ENCODE measurements around the gene VEZT. TPM values are rescaled to one million over a fixed set of nuclear protein-coding genes. Genes with fewer than 3 reads are reported as not detected.

VEZT gene
- total and polyA plus RNA-seq, 9 of the 15 experiments (the other 6 are each of a cell fraction or from before 2014, with no cell fraction given), result 16.1 to 61.5 (median 32.6) TPM

DNA sequence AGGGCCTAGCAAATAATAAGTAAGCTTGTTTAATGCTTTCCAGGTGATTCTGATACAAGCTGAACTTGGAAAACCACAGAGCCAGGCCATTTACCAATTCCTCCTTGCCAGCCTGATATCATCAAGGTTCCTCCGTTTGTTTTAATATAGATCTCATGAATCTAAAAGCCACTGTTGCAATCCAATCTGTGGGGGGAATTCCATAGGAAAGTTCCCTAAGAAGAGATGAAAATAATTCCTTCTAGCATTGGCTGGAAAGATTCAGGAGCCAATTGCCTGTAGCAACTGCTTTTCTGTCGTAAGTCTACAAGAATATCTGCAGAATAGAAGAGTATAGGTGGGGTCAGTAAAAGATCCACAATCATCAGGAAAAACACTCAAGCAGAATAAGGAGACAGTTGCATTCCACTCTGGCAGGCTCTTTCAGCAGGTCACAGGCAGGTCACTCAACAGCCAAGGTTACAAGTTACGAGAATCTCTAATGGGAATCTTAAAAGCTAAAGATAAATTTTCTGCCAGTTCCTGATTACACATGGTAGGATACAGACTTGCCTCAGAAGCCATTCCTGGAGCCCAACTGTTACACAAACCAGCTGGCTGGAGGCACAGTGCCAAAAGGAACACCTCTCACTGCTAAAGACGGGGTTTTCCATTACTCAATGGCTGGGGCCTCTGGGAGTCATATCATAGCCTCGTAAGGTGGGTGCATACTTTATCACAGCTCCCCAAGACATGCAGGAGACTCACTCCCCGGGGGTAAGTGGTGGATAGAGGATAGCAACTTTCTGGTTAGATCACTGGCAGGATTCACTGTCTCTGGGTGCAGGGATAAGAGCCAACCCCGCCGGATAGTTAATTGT, 44.0 kb upstream of the VEZT start (continued):
- TF ChIP-seq, protein P1, sequence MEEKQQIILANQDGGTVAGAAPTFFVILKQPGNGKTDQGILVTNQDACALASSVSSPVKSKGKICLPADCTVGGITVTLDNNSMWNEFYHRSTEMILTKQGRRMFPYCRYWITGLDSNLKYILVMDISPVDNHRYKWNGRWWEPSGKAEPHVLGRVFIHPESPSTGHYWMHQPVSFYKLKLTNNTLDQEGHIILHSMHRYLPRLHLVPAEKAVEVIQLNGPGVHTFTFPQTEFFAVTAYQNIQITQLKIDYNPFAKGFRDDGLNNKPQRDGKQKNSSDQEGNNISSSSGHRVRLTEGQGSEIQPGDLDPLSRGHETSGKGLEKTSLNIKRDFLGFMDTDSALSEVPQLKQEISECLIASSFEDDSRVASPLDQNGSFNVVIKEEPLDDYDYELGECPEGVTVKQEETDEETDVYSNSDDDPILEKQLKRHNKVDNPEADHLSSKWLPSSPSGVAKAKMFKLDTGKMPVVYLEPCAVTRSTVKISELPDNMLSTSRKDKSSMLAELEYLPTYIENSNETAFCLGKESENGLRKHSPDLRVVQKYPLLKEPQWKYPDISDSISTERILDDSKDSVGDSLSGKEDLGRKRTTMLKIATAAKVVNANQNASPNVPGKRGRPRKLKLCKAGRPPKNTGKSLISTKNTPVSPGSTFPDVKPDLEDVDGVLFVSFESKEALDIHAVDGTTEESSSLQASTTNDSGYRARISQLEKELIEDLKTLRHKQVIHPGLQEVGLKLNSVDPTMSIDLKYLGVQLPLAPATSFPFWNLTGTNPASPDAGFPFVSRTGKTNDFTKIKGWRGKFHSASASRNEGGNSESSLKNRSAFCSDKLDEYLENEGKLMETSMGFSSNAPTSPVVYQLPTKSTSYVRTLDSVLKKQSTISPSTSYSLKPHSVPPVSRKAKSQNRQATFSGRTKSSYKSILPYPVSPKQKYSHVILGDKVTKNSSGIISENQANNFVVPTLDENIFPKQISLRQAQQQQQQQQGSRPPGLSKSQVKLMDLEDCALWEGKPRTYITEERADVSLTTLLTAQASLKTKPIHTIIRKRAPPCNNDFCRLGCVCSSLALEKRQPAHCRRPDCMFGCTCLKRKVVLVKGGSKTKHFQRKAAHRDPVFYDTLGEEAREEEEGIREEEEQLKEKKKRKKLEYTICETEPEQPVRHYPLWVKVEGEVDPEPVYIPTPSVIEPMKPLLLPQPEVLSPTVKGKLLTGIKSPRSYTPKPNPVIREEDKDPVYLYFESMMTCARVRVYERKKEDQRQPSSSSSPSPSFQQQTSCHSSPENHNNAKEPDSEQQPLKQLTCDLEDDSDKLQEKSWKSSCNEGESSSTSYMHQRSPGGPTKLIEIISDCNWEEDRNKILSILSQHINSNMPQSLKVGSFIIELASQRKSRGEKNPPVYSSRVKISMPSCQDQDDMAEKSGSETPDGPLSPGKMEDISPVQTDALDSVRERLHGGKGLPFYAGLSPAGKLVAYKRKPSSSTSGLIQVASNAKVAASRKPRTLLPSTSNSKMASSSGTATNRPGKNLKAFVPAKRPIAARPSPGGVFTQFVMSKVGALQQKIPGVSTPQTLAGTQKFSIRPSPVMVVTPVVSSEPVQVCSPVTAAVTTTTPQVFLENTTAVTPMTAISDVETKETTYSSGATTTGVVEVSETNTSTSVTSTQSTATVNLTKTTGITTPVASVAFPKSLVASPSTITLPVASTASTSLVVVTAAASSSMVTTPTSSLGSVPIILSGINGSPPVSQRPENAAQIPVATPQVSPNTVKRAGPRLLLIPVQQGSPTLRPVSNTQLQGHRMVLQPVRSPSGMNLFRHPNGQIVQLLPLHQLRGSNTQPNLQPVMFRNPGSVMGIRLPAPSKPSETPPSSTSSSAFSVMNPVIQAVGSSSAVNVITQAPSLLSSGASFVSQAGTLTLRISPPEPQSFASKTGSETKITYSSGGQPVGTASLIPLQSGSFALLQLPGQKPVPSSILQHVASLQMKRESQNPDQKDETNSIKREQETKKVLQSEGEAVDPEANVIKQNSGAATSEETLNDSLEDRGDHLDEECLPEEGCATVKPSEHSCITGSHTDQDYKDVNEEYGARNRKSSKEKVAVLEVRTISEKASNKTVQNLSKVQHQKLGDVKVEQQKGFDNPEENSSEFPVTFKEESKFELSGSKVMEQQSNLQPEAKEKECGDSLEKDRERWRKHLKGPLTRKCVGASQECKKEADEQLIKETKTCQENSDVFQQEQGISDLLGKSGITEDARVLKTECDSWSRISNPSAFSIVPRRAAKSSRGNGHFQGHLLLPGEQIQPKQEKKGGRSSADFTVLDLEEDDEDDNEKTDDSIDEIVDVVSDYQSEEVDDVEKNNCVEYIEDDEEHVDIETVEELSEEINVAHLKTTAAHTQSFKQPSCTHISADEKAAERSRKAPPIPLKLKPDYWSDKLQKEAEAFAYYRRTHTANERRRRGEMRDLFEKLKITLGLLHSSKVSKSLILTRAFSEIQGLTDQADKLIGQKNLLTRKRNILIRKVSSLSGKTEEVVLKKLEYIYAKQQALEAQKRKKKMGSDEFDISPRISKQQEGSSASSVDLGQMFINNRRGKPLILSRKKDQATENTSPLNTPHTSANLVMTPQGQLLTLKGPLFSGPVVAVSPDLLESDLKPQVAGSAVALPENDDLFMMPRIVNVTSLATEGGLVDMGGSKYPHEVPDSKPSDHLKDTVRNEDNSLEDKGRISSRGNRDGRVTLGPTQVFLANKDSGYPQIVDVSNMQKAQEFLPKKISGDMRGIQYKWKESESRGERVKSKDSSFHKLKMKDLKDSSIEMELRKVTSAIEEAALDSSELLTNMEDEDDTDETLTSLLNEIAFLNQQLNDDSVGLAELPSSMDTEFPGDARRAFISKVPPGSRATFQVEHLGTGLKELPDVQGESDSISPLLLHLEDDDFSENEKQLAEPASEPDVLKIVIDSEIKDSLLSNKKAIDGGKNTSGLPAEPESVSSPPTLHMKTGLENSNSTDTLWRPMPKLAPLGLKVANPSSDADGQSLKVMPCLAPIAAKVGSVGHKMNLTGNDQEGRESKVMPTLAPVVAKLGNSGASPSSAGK (IDR thresholded peaks at IDR 0.05), result no peak
- TF ChIP-seq MTA1 (IDR thresholded peaks at IDR 0.05; ENCODE audit: borderline replicate concordance), result no peak
- no peak for TF ChIP-seq THRAP3 (IDR thresholded peaks at IDR 0.05; ENCODE audit: borderline replicate concordance)
- 0 out of 2 replicates have a peak, but pooled peaks have one; percentile 25 for TF ChIP-seq SOX6 (IDR thresholded peaks at IDR 0.05)
- no peak for TF ChIP-seq HSF4 (CRISPR knock-in tag; IDR thresholded peaks at IDR 0.05; ENCODE audit: borderline replicate concordance)
- TF ChIP-seq ETV1 (tag; conservative IDR thresholded peaks at IDR 0.05; ENCODE audit: low read depth), result no peak
- no peak for TF ChIP-seq TCF7 (IDR thresholded peaks at IDR 0.05; ENCODE audit: borderline replicate concordance)
- TF ChIP-seq KLF13 (tag; IDR thresholded peaks at IDR 0.05; ENCODE audit: borderline replicate concordance, low read depth), result no peak
- TF ChIP-seq TOE1 (IDR thresholded peaks at IDR 0.05; ENCODE audit: borderline replicate concordance), result no peak
- TF ChIP-seq TOE1 (CRISPR knock-in tag; IDR thresholded peaks at IDR 0.05; ENCODE audit: borderline replicate concordance, low read depth), result no peak
- TF ChIP-seq XRCC3 (IDR thresholded peaks at IDR 0.05), result no peak

Measured in K562 (cell line).